Neural progenitor cell (in vitro differentiated cells): ENCODE data around the gene TPTE2. TPM values are rescaled to one million over a fixed set of nuclear protein-coding genes. Genes with fewer than 3 reads are reported as not detected.
"Not testable (repeated sequence)": the region's sequence is repeated elsewhere in the genome, so short reads cannot be mapped to it uniquely, and the experiment has no call there.

Source experiments
- DNase-seq: peaks from one replicate; pipeline ENCODE4 v3.0.0-alpha.2; 2016; ENCODE audit warnings: low spot score
- H2AFZ ChIP-seq: fragments of 200-600 bp; sonication (generic); replicated peaks from 2 replicates; pipeline ENCODE4 v1.6.1; 2016; ENCODE audit warnings: antibody characterized with exemption
- H3F3A ChIP-seq: fragments of 200-600 bp; sonication (generic); 2 replicates; pipeline ENCODE4 v1.6.1; 2016; ENCODE audit warnings: antibody characterized with exemption, low read depth
- H3K27ac ChIP-seq: fragments of 200-600 bp; sonication (generic); 2 replicates; pipeline ENCODE4 v1.5.1; 2016; ENCODE audit warnings: mild to moderate bottlenecking
- H3K27me3 ChIP-seq: fragments of 200-600 bp; sonication (generic); 2 replicates; pipeline ENCODE4 v1.6.1; 2016; ENCODE audit warnings: mild to moderate bottlenecking, moderate library complexity
- H3K36me3 ChIP-seq: fragments of 200-600 bp; sonication (generic); 2 replicates; pipeline ENCODE4 v1.5.1; 2016
- H3K4me1 ChIP-seq: fragments of 200-600 bp; sonication (generic); 2 replicates; pipeline ENCODE4 v1.6.1; 2016; ENCODE audit warnings: mixed run types
- H3K4me2 ChIP-seq: fragments of 200-600 bp; sonication (generic); 2 replicates; pipeline ENCODE4 v1.6.1; 2016
- H3K4me3 ChIP-seq: fragments of 200-600 bp; sonication (generic); 2 replicates; pipeline ENCODE4 v1.5.1; 2016
- H3K79me2 ChIP-seq: fragments of 200-600 bp; sonication (generic); 2 replicates; pipeline ENCODE4 v1.6.1; 2016; ENCODE audit warnings: low read depth
- H3K9ac ChIP-seq: fragments of 200-600 bp; sonication (generic); 2 replicates; pipeline ENCODE4 v1.6.1; 2016
- H3K9me3 ChIP-seq: fragments of 200-600 bp; sonication (generic); 2 replicates; pipeline ENCODE4 v1.5.1; 2016; ENCODE audit warnings: low read depth
- H4K20me1 ChIP-seq: fragments of 200-600 bp; sonication (generic); 2 replicates; pipeline ENCODE4 v1.6.1; 2016; ENCODE audit warnings: low read depth
- H3K27ac Mint-ChIP-seq: 3 replicates; pipeline ENCODE4 v1.8.0; 2021; ENCODE audit warnings: mixed read lengths
- H3K27me3 Mint-ChIP-seq: 2 replicates; pipeline ENCODE4 v1.8.0; 2022; ENCODE audit warnings: low read depth, mild to moderate bottlenecking, inconsistent platforms, moderate library complexity, mixed read lengths; ENCODE audit not compliant: insufficient read depth
- H3K36me3 Mint-ChIP-seq: 3 replicates; pipeline ENCODE4 v1.8.0; 2021; ENCODE audit warnings: mixed read lengths
- H3K4me1 Mint-ChIP-seq: 3 replicates; pipeline ENCODE4 v1.8.0; 2021; ENCODE audit warnings: mixed read lengths
- H3K4me3 Mint-ChIP-seq: 3 replicates; pipeline ENCODE4 v1.8.0; 2021; ENCODE audit warnings: mild to moderate bottlenecking, moderate library complexity, mixed read lengths
- H3K9me3 Mint-ChIP-seq: 3 replicates; pipeline ENCODE4 v1.8.0; 2020; ENCODE audit warnings: mixed read lengths
- EZH2 ChIP-seq: fragments of 200-600 bp; sonication (generic); IDR thresholded peaks from 2 replicates; pipeline ENCODE4 v1.6.1; 2017; ENCODE audit warnings: antibody characterized with exemption, mild to moderate bottlenecking, moderate library complexity
- EZH2phosphoT487 ChIP-seq: fragments of 200-600 bp; sonication (generic); IDR thresholded peaks from 2 replicates; pipeline ENCODE4 v1.6.1; 2017; ENCODE audit warnings: antibody characterized with exemption
- total RNA-seq: library from RNA; depleted of rRNA; stranded (reverse); fragments of >200 nt; gene quantifications from 2 replicates; pipeline ENCODE4 v1.2.3, GENCODE V29; 2015; ENCODE audit warnings: low replicate concordance
- TF ChIP-seq, protein P1 (sequence below): fragments of 200-600 bp; sonication (generic); IDR thresholded peaks from 2 replicates; pipeline ENCODE4 v1.5.1; 2017; ENCODE audit warnings: antibody characterized with exemption, mild to moderate bottlenecking

TPTE2 gene
- 0.06 and 0.17 TPM in 2 replicates for total RNA-seq

- H3K27ac ChIP-seq, H3K4me1 Mint-ChIP-seq, H4K20me1 ChIP-seq, H3K79me2 ChIP-seq, H3K9ac ChIP-seq, H3K36me3 Mint-ChIP-seq, H3K4me3 ChIP-seq, H3K4me1 ChIP-seq, H3K36me3 ChIP-seq, H3K27me3 Mint-ChIP-seq, H3K9me3 Mint-ChIP-seq, H3K27me3 ChIP-seq, DNase-seq, H2AFZ ChIP-seq, H3K4me2 ChIP-seq, H3F3A ChIP-seq, H3K27ac Mint-ChIP-seq, H3K9me3 ChIP-seq, H3K4me3 Mint-ChIP-seq: not testable (repeated sequence)
Measured at GRCh38 chr13:19561127-19561582, at the start of gene TPTE2. Gene TPTE2 (minus strand): TSS chr13:19561532. CDS start chr13:19503234, 58,298 bp downstream.

DNA sequence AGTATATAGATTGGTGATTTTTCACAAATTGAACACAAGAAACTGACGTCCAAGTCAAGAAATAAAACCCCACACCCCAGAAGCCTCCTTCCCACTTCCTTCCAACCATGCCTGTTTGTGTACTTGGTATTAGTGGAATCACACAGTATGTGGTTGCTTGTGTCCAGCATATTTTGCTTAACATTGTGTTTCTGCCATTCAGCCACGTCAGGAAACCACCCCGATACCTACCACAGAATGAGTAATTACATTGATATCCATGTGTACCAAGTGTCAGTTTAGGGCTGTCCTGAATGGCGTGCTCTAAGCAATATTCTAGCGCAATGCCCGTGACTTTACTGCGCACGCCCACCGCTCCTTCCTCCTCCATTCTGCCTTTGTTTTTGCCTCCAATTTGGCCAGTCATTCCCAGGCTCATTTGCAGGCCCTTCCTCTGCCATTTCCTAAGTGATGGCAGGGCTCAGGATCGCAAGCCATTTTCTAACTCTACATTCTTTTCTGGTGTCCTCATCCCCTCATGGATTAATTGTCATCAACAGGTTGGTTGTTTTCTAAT, 46.3 kb upstream of the TPTE2 start:
- no peak overlapping the region for H3K27ac ChIP-seq
- no peak overlapping the region for H3K9ac ChIP-seq
- no peak overlapping the region for H3K4me3 ChIP-seq
- no peaks in the 10 kb centered on the region for H3K36me3 ChIP-seq
- Mint-ChIP-seq H3K27ac (no peak overlapping the region), H3K27me3 (peaks cover 3% of the 10 kb centered on the region), H3K36me3 (peaks cover 9% of the 10 kb centered on the region), H3K4me1 (peaks cover 6% of the 10 kb centered on the region), H3K4me3 (no peak overlapping the region), H3K9me3 (peaks cover 16% of the 10 kb centered on the region)
- H2AFZ ChIP-seq, result no peak overlapping the region
- no peaks in the 10 kb centered on the region for H3F3A ChIP-seq
- H3K4me2 ChIP-seq, result no peak overlapping the region
- H3K27me3 ChIP-seq, result peaks cover 16% of the 10 kb centered on the region
- no peaks in the 10 kb centered on the region for H4K20me1 ChIP-seq
- H3K9me3 ChIP-seq, result no peaks in the 10 kb centered on the region
- H3K4me1 ChIP-seq, result no peaks in the 10 kb centered on the region
- DNase-seq, result no peak
- TF ChIP-seq EZH2phosphoT487, result no peak
- TF ChIP-seq EZH2, result no peak
- TF ChIP-seq, protein P1, sequence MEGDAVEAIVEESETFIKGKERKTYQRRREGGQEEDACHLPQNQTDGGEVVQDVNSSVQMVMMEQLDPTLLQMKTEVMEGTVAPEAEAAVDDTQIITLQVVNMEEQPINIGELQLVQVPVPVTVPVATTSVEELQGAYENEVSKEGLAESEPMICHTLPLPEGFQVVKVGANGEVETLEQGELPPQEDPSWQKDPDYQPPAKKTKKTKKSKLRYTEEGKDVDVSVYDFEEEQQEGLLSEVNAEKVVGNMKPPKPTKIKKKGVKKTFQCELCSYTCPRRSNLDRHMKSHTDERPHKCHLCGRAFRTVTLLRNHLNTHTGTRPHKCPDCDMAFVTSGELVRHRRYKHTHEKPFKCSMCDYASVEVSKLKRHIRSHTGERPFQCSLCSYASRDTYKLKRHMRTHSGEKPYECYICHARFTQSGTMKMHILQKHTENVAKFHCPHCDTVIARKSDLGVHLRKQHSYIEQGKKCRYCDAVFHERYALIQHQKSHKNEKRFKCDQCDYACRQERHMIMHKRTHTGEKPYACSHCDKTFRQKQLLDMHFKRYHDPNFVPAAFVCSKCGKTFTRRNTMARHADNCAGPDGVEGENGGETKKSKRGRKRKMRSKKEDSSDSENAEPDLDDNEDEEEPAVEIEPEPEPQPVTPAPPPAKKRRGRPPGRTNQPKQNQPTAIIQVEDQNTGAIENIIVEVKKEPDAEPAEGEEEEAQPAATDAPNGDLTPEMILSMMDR, result no peak
- no peaks in the 10 kb centered on the region for H3K79me2 ChIP-seq

DNA sequence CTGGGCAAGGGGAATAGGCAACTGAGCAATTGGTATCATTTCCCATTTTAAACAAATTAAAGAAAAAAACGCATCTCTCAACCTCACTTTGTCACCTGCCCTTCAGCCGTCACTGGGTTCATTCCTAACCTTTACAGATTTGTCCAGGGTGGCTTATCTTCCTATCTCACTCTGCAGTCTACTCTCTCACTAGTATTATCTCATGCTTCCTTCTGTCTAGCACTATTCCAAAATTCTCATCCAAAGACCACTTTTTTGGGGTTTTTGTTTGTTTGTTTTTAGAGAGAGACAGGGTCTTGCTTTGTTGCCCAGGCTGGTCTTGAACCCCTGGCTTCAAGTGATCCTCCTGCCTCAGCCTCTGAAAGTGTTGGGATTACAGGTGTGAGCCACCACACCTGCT, 45.4 kb upstream of the TPTE2 start:
- Histone ChIP-seq H2AFZ (no peak overlapping the region), H3K27me3 (peaks cover 25% of the 10 kb centered on the region), H3K9ac (no peak overlapping the region), H3K79me2 (no peaks in the 10 kb centered on the region), H3K4me2 (no peak overlapping the region), H3K9me3 (no peaks in the 10 kb centered on the region), H3K4me3 (no peak overlapping the region), H4K20me1 (no peaks in the 10 kb centered on the region), H3F3A (no peaks in the 10 kb centered on the region), H3K4me1 (no peaks in the 10 kb centered on the region), H3K36me3 (no peaks in the 10 kb centered on the region), H3K27ac (no peak overlapping the region)
- Mint-ChIP-seq H3K4me3 (no peak overlapping the region), H3K9me3 (peaks cover 16% of the 10 kb centered on the region), H3K27ac (no peak overlapping the region), H3K4me1 (peaks cover 7% of the 10 kb centered on the region), H3K36me3 (peaks cover 9% of the 10 kb centered on the region), H3K27me3 (peaks cover 3% of the 10 kb centered on the region)
- no peak for DNase-seq
- TF ChIP-seq, protein P1, result no peak

- no peaks in the 10 kb centered on the region for H3K79me2 ChIP-seq
- H3F3A ChIP-seq, result no peaks in the 10 kb centered on the region
- H3K9me3 ChIP-seq, result no peaks in the 10 kb centered on the region
- no peak overlapping the region for H3K27ac ChIP-seq
- no peak overlapping the region for H3K4me2 ChIP-seq
- H3K36me3 ChIP-seq, result no peaks in the 10 kb centered on the region
- H3K27me3 ChIP-seq, result peaks cover 31% of the 10 kb centered on the region
- H3K4me3 Mint-ChIP-seq, result no peak overlapping the region
- peaks cover 3% of the 10 kb centered on the region for H3K4me1 ChIP-seq
- no peak for DNase-seq
- TF ChIP-seq, protein P1, result no peak
- TF ChIP-seq EZH2, result no peak
- TF ChIP-seq EZH2phosphoT487, result no peak
- no peak overlapping the region for H2AFZ ChIP-seq
- H4K20me1 ChIP-seq, result no peaks in the 10 kb centered on the region
- H3K4me3 ChIP-seq, result no peak overlapping the region
- no peak overlapping the region for H3K27ac Mint-ChIP-seq
- H3K9me3 Mint-ChIP-seq, result peaks cover 16% of the 10 kb centered on the region
- peaks cover 3% of the 10 kb centered on the region for H3K27me3 Mint-ChIP-seq
- H3K36me3 Mint-ChIP-seq, result peaks cover 9% of the 10 kb centered on the region
- peaks cover 7% of the 10 kb centered on the region for H3K4me1 Mint-ChIP-seq
- H3K9ac ChIP-seq, result no peak overlapping the region
Measured at GRCh38 chr13:19606152-19606551, 44.8 kb upstream of the TPTE2 start.
